ENCODE data around the gene FARSA.

Gene FARSA

DNA sequence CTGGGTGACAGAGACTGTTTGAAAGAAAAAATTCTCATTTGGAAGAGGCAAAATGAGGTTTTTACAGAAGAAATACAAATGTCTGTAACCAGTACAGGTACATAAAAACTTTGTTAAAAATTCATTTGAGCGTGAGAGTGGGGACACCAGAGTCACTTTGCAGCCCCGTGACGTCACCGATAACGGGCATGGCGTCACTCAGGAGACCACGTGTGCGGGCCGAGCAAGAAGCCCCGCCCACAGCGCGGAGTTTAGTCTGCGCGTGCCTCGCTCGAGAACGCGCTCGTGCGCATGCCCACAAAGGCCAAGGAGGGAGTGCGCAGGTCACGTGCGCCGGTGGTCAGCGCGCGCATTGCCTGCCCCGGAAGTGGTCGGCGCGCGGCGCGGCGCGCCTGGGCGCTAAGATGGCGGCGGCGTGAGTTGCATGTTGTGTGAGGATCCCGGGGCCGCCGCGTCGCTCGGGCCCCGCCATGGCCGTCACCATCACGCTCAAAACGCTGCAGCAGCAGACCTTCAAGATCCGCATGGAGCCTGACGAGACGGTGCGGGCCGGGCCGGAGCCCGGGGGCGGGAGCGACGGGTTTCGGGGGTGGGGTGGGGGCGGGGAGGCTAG lies 12.1 kb upstream of the FARSA start, which contains the start of gene RAD23A:
Gene RAD23A (plus strand): TSS at position 384 of the 613 bp plus-strand sequence. CDS start 87 bp downstream, at position 471.
- H3K4me3 ChIP-seq (ENCODE audit: extremely low read depth, insufficient read depth, low read length, poor library complexity, severe bottlenecking): peak within 1 kb of the TSS; percentile 53
- H3K9me3 ChIP-seq (ENCODE audit: control insufficient read depth, low read length): no peaks in the 10 kb centered on the region
- H3K27ac ChIP-seq (ENCODE audit: low read depth, low read length, severe bottlenecking): peak within 1 kb of the TSS; percentile 99
- 1% methylated on average over 28 to 52 of the region's 62 CpGs for WGBS, 2 experiments (ENCODE audit: insufficient coverage in 2 of 2)
- peaks cover 85% of the 10 kb centered on the region for H3K36me3 ChIP-seq (ENCODE audit: control insufficient read depth, insufficient read depth, low read length)
- peaks cover 19% of the 10 kb centered on the region for H3K4me1 ChIP-seq (ENCODE audit: control insufficient read depth, insufficient read depth, low read length, poor library complexity, severe bottlenecking)

DNA sequence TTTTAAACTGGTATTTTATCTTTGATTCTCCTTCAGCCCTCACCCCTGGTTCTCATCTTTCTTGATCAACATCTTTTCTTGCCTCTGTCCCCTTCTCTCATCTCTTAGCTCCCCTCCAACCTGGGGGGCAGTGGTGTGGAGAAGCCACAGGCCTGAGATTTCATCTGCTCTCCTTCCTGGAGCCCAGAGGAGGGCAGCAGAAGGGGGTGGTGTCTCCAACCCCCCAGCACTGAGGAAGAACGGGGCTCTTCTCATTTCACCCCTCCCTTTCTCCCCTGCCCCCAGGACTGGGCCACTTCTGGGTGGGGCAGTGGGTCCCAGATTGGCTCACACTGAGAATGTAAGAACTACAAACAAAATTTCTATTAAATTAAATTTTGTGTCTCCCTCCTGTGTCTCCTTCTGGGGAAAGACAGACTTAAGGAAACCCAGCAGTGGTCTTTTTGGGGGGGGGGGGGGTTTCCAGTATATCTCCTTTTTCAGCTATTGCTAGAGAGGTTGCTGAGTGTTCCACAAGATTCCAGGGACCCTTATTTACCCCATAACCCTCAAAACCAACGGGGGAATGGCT lies 10.7 kb upstream of the FARSA start:
- Histone ChIP-seq H3K9me3 (ENCODE audit: control insufficient read depth, low read length) (no peaks in the 10 kb centered on the region), H3K36me3 (ENCODE audit: control insufficient read depth, insufficient read depth, low read length) (peaks cover 85% of the 10 kb centered on the region), H3K4me3 (ENCODE audit: extremely low read depth, insufficient read depth, low read length, poor library complexity, severe bottlenecking) (no peak overlapping the region), H3K27ac (ENCODE audit: low read depth, low read length, severe bottlenecking) (peak overlapping the region; percentile 99), H3K4me1 (ENCODE audit: control insufficient read depth, insufficient read depth, low read length, poor library complexity, severe bottlenecking) (peaks cover 25% of the 10 kb centered on the region)
- 100% methylated on average over 2 of the region's 2 CpGs; no CpG with 5 or more reads in 1 of the 2 experiments for WGBS, 2 experiments (ENCODE audit: insufficient coverage in 2 of 2)

DNA sequence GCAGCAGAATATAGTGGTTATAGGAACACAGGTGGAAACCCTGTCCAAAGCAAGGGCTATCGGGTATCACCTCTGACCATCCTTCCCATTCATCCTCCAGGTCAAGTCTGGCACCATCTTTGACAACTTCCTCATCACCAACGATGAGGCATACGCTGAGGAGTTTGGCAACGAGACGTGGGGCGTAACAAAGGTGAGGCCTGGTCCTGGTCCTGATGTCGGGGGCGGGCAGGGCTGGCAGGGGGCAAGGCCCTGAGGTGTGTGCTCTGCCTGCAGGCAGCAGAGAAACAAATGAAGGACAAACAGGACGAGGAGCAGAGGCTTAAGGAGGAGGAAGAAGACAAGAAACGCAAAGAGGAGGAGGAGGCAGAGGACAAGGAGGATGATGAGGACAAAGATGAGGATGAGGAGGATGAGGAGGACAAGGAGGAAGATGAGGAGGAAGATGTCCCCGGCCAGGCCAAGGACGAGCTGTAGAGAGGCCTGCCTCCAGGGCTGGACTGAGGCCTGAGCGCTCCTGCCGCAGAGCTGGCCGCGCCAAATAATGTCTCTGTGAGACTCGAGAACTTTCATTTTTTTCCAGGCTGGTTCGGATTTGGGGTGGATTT lies 10.0 kb upstream of the FARSA start:
- Histone ChIP-seq H3K27ac (ENCODE audit: low read depth, low read length, severe bottlenecking) (peak overlapping the region; percentile 52), H3K36me3 (ENCODE audit: control insufficient read depth, insufficient read depth, low read length) (peaks cover 82% of the 10 kb centered on the region), H3K4me1 (ENCODE audit: control insufficient read depth, insufficient read depth, low read length, poor library complexity, severe bottlenecking) (peaks cover 25% of the 10 kb centered on the region), H3K9me3 (ENCODE audit: control insufficient read depth, low read length) (no peaks in the 10 kb centered on the region), H3K4me3 (ENCODE audit: extremely low read depth, insufficient read depth, low read length, poor library complexity, severe bottlenecking) (no peak overlapping the region)
- WGBS, 2 experiments (ENCODE audit: insufficient coverage in 2 of 2): 93 to 96% methylated on average over 16 of the region's 18 CpGs

DNA sequence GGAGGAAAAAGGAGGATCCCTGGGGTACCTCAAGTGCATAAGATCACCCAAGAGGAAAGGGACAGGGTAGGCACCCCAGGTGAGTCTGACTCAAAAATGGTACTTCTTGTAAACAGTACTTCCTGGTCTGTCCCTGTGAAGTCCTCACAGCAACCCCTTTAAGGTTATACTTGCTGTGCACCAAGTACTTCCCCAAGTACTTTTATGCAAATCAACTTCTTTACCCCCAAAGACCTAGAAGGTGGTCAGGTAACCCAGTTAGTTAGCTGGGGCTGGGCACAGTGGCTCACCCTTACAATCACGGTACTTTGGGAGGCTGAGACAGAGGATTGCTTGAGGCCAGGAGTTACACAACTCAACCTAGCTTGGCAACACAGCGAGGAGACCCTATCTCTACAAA lies 7.4 kb upstream of the FARSA start:
- 100% methylated on average over 1 to 2 of the region's 2 CpGs for WGBS, 2 experiments (ENCODE audit: insufficient coverage in 2 of 2)
- Histone ChIP-seq H3K4me3 (ENCODE audit: extremely low read depth, insufficient read depth, low read length, poor library complexity, severe bottlenecking) (peak overlapping the region; percentile 100), H3K36me3 (ENCODE audit: control insufficient read depth, insufficient read depth, low read length) (peaks cover 65% of the 10 kb centered on the region), H3K27ac (ENCODE audit: low read depth, low read length, severe bottlenecking) (no peak overlapping the region), H3K9me3 (ENCODE audit: control insufficient read depth, low read length) (no peaks in the 10 kb centered on the region), H3K4me1 (ENCODE audit: control insufficient read depth, insufficient read depth, low read length, poor library complexity, severe bottlenecking) (peaks cover 22% of the 10 kb centered on the region)

DNA sequence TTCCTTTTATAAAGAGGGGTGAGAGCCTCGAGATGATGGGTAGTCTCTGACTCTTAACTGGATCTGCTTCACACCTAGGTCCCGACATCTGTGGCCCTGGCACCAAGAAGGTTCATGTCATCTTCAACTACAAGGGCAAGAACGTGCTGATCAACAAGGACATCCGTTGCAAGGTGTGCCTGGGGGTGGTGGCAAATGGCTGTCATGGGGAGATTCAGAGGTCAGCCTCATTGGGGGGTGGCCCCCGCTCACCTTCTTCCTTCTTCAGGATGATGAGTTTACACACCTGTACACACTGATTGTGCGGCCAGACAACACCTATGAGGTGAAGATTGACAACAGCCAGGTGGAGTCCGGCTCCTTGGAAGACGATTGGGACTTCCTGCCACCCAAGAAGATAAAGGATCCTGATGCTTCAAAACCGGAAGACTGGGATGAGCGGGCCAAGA lies 6.5 kb upstream of the FARSA start:
- Histone ChIP-seq H3K4me3 (ENCODE audit: extremely low read depth, insufficient read depth, low read length, poor library complexity, severe bottlenecking) (peak overlapping the region; percentile 100), H3K4me1 (ENCODE audit: control insufficient read depth, insufficient read depth, low read length, poor library complexity, severe bottlenecking) (peaks cover 22% of the 10 kb centered on the region), H3K36me3 (ENCODE audit: control insufficient read depth, insufficient read depth, low read length) (peaks cover 62% of the 10 kb centered on the region), H3K27ac (ENCODE audit: low read depth, low read length, severe bottlenecking) (peak overlapping the region; percentile 36), H3K9me3 (ENCODE audit: control insufficient read depth, low read length) (no peaks in the 10 kb centered on the region)
- 96 to 99% methylated on average over 9 to 10 of the region's 10 CpGs for WGBS, 2 experiments (ENCODE audit: insufficient coverage in 2 of 2)

DNA sequence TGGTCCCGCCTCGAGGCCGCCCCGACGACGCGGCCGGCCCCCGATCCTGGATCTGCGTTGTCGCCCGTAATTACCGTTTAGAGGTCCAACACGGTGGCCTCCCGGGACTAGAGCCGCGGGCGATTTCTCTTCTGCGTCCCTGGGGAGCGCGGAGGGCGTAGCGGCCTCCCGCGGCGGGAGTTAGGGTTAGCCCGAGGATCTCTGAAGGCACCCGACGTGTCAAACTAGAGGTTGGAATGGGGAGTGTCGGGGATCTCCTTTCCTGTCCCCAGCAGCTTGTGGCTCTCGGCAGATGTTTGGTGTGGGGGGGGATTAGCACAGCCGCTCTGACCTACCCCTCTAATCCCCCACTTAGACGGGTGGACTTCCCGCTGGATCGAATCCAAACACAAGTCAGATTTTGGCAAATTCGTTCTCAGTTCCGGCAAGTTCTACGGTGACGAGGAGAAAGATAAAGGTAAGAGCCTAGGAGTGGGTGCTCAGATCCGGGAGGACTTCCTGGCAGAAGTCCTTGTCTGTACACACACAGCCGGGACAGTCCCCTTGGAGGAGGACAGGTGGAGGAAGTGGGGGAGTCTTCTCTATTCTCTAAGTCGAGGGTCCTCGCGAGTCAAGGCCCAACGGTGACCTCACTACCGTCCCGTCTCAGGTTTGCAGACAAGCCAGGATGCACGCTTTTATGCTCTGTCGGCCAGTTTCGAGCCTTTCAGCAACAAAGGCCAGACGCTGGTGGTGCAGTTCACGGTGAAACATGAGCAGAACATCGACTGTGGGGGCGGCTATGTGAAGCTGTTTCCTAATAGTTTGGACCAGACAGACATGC lies 5.5 kb upstream of the FARSA start:
- H3K4me1 ChIP-seq (ENCODE audit: control insufficient read depth, insufficient read depth, low read length, poor library complexity, severe bottlenecking): peaks cover 22% of the 10 kb centered on the region
- peak overlapping the region; percentile 77 for H3K27ac ChIP-seq (ENCODE audit: low read depth, low read length, severe bottlenecking)
- H3K36me3 ChIP-seq (ENCODE audit: control insufficient read depth, insufficient read depth, low read length): peaks cover 52% of the 10 kb centered on the region
- H3K9me3 ChIP-seq (ENCODE audit: control insufficient read depth, low read length): no peaks in the 10 kb centered on the region
- peak overlapping the region; percentile 100 for H3K4me3 ChIP-seq (ENCODE audit: extremely low read depth, insufficient read depth, low read length, poor library complexity, severe bottlenecking)
- WGBS, 2 experiments (ENCODE audit: insufficient coverage in 2 of 2): 2 to 3% methylated on average over 39 to 45 of the region's 54 CpGs

DNA sequence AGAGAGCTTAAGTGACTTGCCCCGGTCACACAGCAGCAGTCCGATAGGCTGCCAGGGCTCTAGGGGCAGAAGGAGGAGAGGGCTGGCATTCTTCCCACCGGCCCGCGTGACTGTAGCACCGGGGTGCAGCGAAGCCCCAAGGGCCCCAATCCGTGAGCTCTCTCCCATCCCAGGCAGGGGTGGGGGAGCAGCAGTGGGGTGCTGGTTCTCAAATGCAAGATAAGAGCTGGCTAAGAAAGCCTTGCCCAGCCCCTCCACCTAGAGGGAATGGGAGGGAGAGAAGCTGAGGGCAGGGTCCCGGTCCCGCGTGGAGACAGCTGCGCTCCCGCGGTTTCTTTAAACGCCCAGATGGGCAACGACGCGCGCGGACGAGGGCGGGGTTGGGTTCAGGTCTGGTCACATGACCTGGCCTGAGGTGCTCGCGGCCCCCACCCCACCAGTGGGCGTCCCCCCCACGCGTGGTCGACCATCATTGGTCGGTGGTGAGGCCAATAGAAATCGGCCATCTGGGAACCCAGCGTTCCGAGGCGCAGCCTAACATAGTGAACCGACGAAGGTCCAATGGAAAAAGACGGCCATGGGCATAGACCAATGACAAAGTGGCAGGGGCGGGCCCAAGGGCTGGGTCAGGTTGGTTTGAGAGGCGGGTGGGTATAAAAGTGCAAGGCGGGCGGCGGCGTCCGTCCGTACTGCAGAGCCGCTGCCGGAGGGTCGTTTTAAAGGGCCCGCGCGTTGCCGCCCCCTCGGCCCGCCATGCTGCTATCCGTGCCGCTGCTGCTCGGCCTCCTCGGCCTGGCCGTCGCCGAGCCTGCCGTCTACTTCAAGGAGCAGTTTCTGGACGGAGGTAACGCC lies 4.6 kb upstream of the FARSA start, which contains the start of gene CALR:
Gene CALR (plus strand): TSS at position 683 of the 852 bp plus-strand sequence. CDS start 71 bp downstream, at position 754.
- WGBS, 2 experiments (ENCODE audit: insufficient coverage in 2 of 2): 1% methylated on average over 56 to 60 of the region's 63 CpGs
- Histone ChIP-seq H3K4me3 (ENCODE audit: extremely low read depth, insufficient read depth, low read length, poor library complexity, severe bottlenecking) (peak within 1 kb of the TSS; percentile 100), H3K9me3 (ENCODE audit: control insufficient read depth, low read length) (no peaks in the 10 kb centered on the region), H3K36me3 (ENCODE audit: control insufficient read depth, insufficient read depth, low read length) (peaks cover 44% of the 10 kb centered on the region), H3K27ac (ENCODE audit: low read depth, low read length, severe bottlenecking) (peak within 1 kb of the TSS; percentile 91), H3K4me1 (ENCODE audit: control insufficient read depth, insufficient read depth, low read length, poor library complexity, severe bottlenecking) (peaks cover 18% of the 10 kb centered on the region)

DNA sequence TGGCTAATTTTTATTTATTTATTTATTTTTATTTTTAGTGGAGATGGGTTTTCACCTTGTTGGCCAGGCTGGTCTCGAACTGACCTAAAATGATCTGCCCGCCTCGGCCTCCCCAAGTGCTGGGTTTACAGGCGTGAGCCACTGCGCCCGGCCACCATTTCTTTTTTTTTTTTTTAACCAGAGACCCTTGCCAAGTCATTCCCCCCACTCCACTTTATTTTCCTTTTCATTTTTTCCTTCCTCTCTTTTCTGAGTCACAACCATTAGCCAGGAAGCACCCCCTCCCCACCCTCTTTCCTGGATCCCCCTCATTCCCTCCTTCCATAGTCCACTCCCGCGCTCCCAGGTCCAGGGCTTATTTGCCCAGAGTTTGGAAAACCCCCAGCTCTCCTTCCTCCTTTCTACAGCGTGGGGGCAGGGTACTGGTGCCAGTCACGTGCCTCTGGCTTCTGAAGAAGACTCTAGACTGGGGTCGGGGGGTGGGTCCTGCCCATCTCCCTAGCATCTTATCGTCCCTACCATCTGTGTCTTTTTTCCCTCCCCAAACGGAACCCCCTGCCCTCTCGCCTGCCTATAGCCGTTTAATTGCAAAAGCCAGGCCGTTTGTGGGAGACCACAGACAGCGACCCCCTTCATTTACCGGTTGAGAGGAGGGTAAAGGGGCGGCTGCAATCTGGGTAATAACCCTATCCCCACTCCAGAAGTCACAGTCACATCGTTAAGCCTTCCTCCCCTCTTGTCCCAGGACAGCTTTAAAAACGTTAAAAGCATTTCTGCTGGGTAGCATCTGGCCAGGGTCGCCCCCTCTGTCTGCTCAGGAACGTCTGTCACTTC lies 3.8 kb upstream of the FARSA start:
- peak overlapping the region; percentile 91 for H3K27ac ChIP-seq (ENCODE audit: low read depth, low read length, severe bottlenecking)
- 28 to 33% methylated on average over 9 to 17 of the region's 23 CpGs for WGBS, 2 experiments (ENCODE audit: insufficient coverage in 2 of 2)

DNA sequence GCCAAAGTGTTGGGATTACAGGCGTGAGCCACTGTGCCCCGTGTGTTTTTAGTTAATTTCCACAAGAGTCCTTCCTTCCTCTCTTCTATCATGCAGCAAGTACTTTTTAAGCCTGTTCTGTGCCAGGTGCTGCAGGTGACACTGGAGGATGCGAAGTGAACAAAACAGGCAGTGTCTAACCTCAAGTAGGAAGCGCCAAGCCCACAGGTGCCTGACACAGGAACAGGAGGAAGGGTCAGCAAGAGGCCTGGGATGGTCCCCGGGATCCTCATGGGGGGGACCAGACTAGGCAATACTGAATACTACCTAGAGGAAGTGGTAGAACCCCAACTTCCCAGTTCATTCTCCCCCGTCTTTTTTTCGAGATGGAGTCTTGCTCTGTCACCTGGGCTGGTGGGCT lies 3.1 kb upstream of the FARSA start:
- Histone ChIP-seq H3K9me3 (ENCODE audit: control insufficient read depth, low read length) (no peaks in the 10 kb centered on the region), H3K36me3 (ENCODE audit: control insufficient read depth, insufficient read depth, low read length) (peaks cover 31% of the 10 kb centered on the region), H3K27ac (ENCODE audit: low read depth, low read length, severe bottlenecking) (no peak overlapping the region), H3K4me3 (ENCODE audit: extremely low read depth, insufficient read depth, low read length, poor library complexity, severe bottlenecking) (no peak overlapping the region), H3K4me1 (ENCODE audit: control insufficient read depth, insufficient read depth, low read length, poor library complexity, severe bottlenecking) (peaks cover 14% of the 10 kb centered on the region)
- 91 to 95% methylated on average over 5 to 7 of the region's 7 CpGs for WGBS, 2 experiments (ENCODE audit: insufficient coverage in 2 of 2)

More for the DNA sequence above, 3.8 kb upstream of the FARSA start:
- Histone ChIP-seq H3K9me3 (ENCODE audit: control insufficient read depth, low read length) (no peaks in the 10 kb centered on the region), H3K4me1 (ENCODE audit: control insufficient read depth, insufficient read depth, low read length, poor library complexity, severe bottlenecking) (peaks cover 18% of the 10 kb centered on the region), H3K4me3 (ENCODE audit: extremely low read depth, insufficient read depth, low read length, poor library complexity, severe bottlenecking) (peak overlapping the region; percentile 100), H3K36me3 (ENCODE audit: control insufficient read depth, insufficient read depth, low read length) (peaks cover 35% of the 10 kb centered on the region)

Data from mesodermal cell (in vitro differentiated cells).